H9 (cell line): Measurements from ENCODE around the gene HAUS7. TPM values are rescaled to one million over a fixed set of nuclear protein-coding genes. Genes with fewer than 3 reads are reported as not detected.

Source experiments
- DNase-seq: peaks from one replicate; pipeline ENCODE4 v3.0.0-alpha.2; 2017
- H2AFZ ChIP-seq: one replicate; pipeline ENCODE4 v1.6.1; 2013; ENCODE audit warnings: mild to moderate bottlenecking, low read length, control low read depth, moderate library complexity
- H2AK5ac ChIP-seq: 2 replicates; pipeline ENCODE4 v1.6.1; 2013; ENCODE audit warnings: low read length, control low read depth, mixed read lengths; ENCODE audit not compliant: insufficient read length
- H2BK120ac ChIP-seq: one replicate; pipeline ENCODE4 v1.6.1; 2013; ENCODE audit warnings: low read depth, mild to moderate bottlenecking, low read length, control low read depth, inconsistent platforms; ENCODE audit not compliant: poor library complexity, severe bottlenecking
- H2BK12ac ChIP-seq: 2 replicates; pipeline ENCODE4 v1.6.1; 2013; ENCODE audit warnings: low read length, control low read depth, mixed read lengths, low read depth; ENCODE audit not compliant: insufficient read length
- H2BK15ac ChIP-seq: 2 replicates; pipeline ENCODE4 v1.6.1; 2013; ENCODE audit warnings: low read depth, low read length, control low read depth
- H2BK20ac ChIP-seq: one replicate; pipeline ENCODE4 v1.6.1; 2013; ENCODE audit warnings: low read depth, mild to moderate bottlenecking, low read length, control low read depth, inconsistent platforms; ENCODE audit not compliant: poor library complexity, severe bottlenecking
- H2BK5ac ChIP-seq: 2 replicates; pipeline ENCODE4 v1.6.1; 2013; ENCODE audit warnings: low read length, control low read depth, mixed read lengths; ENCODE audit not compliant: insufficient read length
- H3K14ac ChIP-seq: 2 replicates; pipeline ENCODE4 v1.6.1; 2013; ENCODE audit warnings: low read length, control low read depth; ENCODE audit not compliant: insufficient read depth
- H3K18ac ChIP-seq: 2 replicates; pipeline ENCODE4 v1.6.1; 2013; ENCODE audit warnings: low read depth, mild to moderate bottlenecking, mixed read lengths, low read length, control low read depth; ENCODE audit not compliant: insufficient read length
- H3K23ac ChIP-seq: 2 replicates; pipeline ENCODE4 v1.6.1; 2013; ENCODE audit warnings: low read length, control low read depth, mixed read lengths, low read depth; ENCODE audit not compliant: insufficient read length
- H3K23me2 ChIP-seq: 2 replicates; pipeline ENCODE4 v1.6.1; 2013; ENCODE audit warnings: low read depth, mild to moderate bottlenecking, mixed read lengths, low read length, control low read depth; ENCODE audit not compliant: insufficient read length, poor library complexity, severe bottlenecking
- H3K27ac ChIP-seq: 2 replicates; pipeline ENCODE4 v1.5.1; 2013; ENCODE audit warnings: low read length, control low read depth, mixed read lengths, low read depth; ENCODE audit not compliant: insufficient read length
- H3K27me3 ChIP-seq: 2 replicates; pipeline ENCODE4 v1.6.1; 2013; ENCODE audit warnings: low read length, control low read depth, inconsistent platforms; ENCODE audit not compliant: insufficient read depth
- H3K4ac ChIP-seq: 2 replicates; pipeline ENCODE4 v1.6.1; 2013; ENCODE audit warnings: low read depth, mild to moderate bottlenecking, control low read depth, inconsistent platforms, low read length, moderate library complexity
- H3K4me1 ChIP-seq: 2 replicates; pipeline ENCODE4 v1.6.1; 2013; ENCODE audit warnings: low read length, control low read depth, inconsistent platforms; ENCODE audit not compliant: insufficient read depth
- H3K4me2 ChIP-seq: 2 replicates; pipeline ENCODE4 v1.6.1; 2013; ENCODE audit warnings: low read length, control low read depth, mixed read lengths; ENCODE audit not compliant: insufficient read length, insufficient read depth
- H3K56ac ChIP-seq: 2 replicates; pipeline ENCODE4 v1.6.1; 2013; ENCODE audit warnings: low read depth, mild to moderate bottlenecking, mixed read lengths, low read length, control low read depth; ENCODE audit not compliant: insufficient read length
- H3K79me1 ChIP-seq: 2 replicates; pipeline ENCODE4 v1.6.1; 2013; ENCODE audit warnings: low read depth, mild to moderate bottlenecking, moderate library complexity, low read length, control low read depth, inconsistent platforms; ENCODE audit not compliant: insufficient read depth, poor library complexity, severe bottlenecking
- H3K79me2 ChIP-seq: 2 replicates; pipeline ENCODE4 v1.6.1; 2013; ENCODE audit warnings: low read length, control low read depth, inconsistent platforms; ENCODE audit not compliant: insufficient read depth
- H3K9ac ChIP-seq: 2 replicates; pipeline ENCODE4 v1.6.1; 2013; ENCODE audit warnings: low read length, control low read depth, mixed read lengths; ENCODE audit not compliant: insufficient read length; ENCODE audit errors: extremely low read depth
- H3K9me3 ChIP-seq: one replicate; pipeline ENCODE4 v1.6.1; 2013; ENCODE audit warnings: low read depth, low read length, inconsistent platforms; ENCODE audit not compliant: control insufficient read depth
- H3T11ph ChIP-seq: one replicate; pipeline ENCODE4 v1.6.1; 2013; ENCODE audit warnings: mild to moderate bottlenecking, low read length, control low read depth, inconsistent platforms
- H4K20me1 ChIP-seq: one replicate; pipeline ENCODE4 v1.6.1; 2013; ENCODE audit not compliant: control insufficient read depth, insufficient read length, insufficient read depth
- H4K5ac ChIP-seq: 2 replicates; pipeline ENCODE4 v1.6.1; 2013; ENCODE audit warnings: low read depth, mild to moderate bottlenecking, mixed read lengths, low read length, control low read depth; ENCODE audit not compliant: insufficient read length
- H4K8ac ChIP-seq: replicated peaks from 2 replicates; pipeline ENCODE4 v1.6.1; 2013; ENCODE audit warnings: low read length, control low read depth, mixed read lengths, low read depth; ENCODE audit not compliant: insufficient read length
- H4K91ac ChIP-seq: 2 replicates; pipeline ENCODE4 v1.6.1; 2013; ENCODE audit warnings: low read depth, mild to moderate bottlenecking, moderate library complexity, mixed read lengths, low read length, control low read depth; ENCODE audit not compliant: insufficient read length
- H3K27ac Mint-ChIP-seq, 3 experiments: 2 replicates in 2 of 3; 3 replicates in 1 of 3; pipeline ENCODE4 v1.8.0; 2020 to 2021; ENCODE audit warnings: mixed read lengths in 3 of 3, mild to moderate bottlenecking in 1 of 3, moderate library complexity in 1 of 3
- H3K27me3 Mint-ChIP-seq: 2 replicates; pipeline ENCODE4 v1.8.0; 2021; ENCODE audit warnings: low read depth, mild to moderate bottlenecking, moderate library complexity, mixed read lengths
- H3K36me3 Mint-ChIP-seq, 3 experiments: 2 replicates in 2 of 3; 3 replicates in 1 of 3; pipeline ENCODE4 v1.8.0; 2020 to 2021; ENCODE audit warnings: low read depth in 3 of 3, mixed read lengths in 3 of 3; ENCODE audit not compliant: insufficient read depth in 1 of 3
- H3K4me1 Mint-ChIP-seq, 2 experiments: 2 replicates each; pipeline ENCODE4 v1.8.0; 2020; ENCODE audit warnings: mixed read lengths in 2 of 2
- H3K4me3 Mint-ChIP-seq, 2 experiments: 2 replicates in 1 of 2; 3 replicates in 1 of 2; pipeline ENCODE4 v1.8.0; 2020 to 2021; ENCODE audit warnings: mild to moderate bottlenecking in 2 of 2, mixed read lengths in 2 of 2, moderate library complexity in 1 of 2
- H3K9me3 Mint-ChIP-seq, 2 experiments: 2 replicates in 1 of 2; 3 replicates in 1 of 2; pipeline ENCODE4 v1.8.0; 2020; ENCODE audit warnings: mild to moderate bottlenecking in 2 of 2, mixed read lengths in 2 of 2, moderate library complexity in 1 of 2
- WGBS: extraction: QIAGEN DNeasy Blood & Tissue Kit; methylation state at CpG from one replicate; pipeline ENCODE4 v1.1.7; 2013; ENCODE audit warnings: missing lambda C conversion rate, low lambda C conversion rate, mixed read lengths; ENCODE audit not compliant: insufficient read length; ENCODE audit errors: extremely low coverage; 5-methylcytosine and 5-hydroxymethylcytosine counted together
- total RNA-seq: library from RNA; stranded (reverse); gene quantifications from 2 replicates; pipeline ENCODE4 v1.2.1, GENCODE V29; 2021
- TF ChIP-seq, protein P1 (sequence below): fragments of 200-600 bp; sonication (generic); conservative IDR thresholded peaks from 3 replicates; pipeline ENCODE4 v1.8.0; 2021; ENCODE audit warnings: antibody characterized with exemption, mild to moderate bottlenecking

HAUS7 gene
- total RNA-seq, 1 experiment from 2014 or later = 45.3 TPM

DNA sequence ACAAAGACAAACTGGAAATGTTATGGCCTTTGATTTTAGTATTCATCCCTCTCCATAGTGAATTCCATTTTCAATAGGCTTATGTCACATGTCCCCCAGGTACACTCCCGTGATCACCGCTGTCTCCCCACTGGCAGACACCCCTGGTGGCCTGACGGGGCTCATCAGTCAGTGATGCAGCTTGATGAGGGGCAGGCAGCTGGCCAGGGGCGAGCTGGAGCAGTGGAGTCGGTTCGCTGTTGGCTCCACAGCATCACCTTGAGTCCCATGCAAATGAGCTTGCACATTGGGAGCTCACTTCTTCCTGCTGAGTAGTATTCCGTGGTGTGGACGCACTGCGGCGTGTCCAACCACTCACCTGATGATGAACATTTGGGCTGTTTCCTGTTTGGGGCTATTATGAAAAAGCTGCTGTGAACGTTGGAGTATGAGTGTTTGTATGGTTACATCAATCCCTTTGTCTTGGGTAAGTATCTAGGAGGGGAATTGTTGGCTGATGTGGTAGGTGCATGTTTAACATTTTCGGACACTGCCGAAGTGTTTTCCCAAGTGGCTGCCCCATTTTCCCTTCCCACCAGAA lies 29.7 kb downstream of the HAUS7 start:
- Histone ChIP-seq H3K56ac (no peak overlapping the region), H3T11ph (no peak overlapping the region), H3K27ac (no peak overlapping the region), H2BK120ac (no peak overlapping the region), H4K91ac (no peak overlapping the region), H3K27me3 (no peaks in the 10 kb centered on the region), H2AFZ (no peak overlapping the region), H3K18ac (no peak overlapping the region), H3K23me2 (no peaks in the 10 kb centered on the region), H2AK5ac (no peak overlapping the region), H3K79me2 (no peaks in the 10 kb centered on the region), H4K8ac (no peak overlapping the region), H2BK5ac (no peak overlapping the region), H4K5ac (no peak overlapping the region), H2BK20ac (no peak overlapping the region), H3K9ac (no peak overlapping the region), H3K9me3 (peaks cover 18% of the 10 kb centered on the region), H3K14ac (no peak overlapping the region), H2BK12ac (no peak overlapping the region), H3K4me1 (no peaks in the 10 kb centered on the region), H3K4ac (no peak overlapping the region), H3K79me1 (no peaks in the 10 kb centered on the region), H3K4me2 (no peak overlapping the region), H2BK15ac (no peak overlapping the region), H4K20me1 (no peaks in the 10 kb centered on the region), H3K23ac (no peak overlapping the region)
- Mint-ChIP-seq H3K4me3 (no peak overlapping the region), H3K4me1 (no peaks in the 10 kb centered on the region), H3K9me3 (peaks cover 54 to 75% of the 10 kb centered on the region in 2 experiments), H3K36me3 (no peaks in the 10 kb centered on the region), H3K27ac (no peak overlapping the region), H3K27me3 (peaks cover 7% of the 10 kb centered on the region; the same call in 1 of the 2 replicates)
- no CpG with 5 or more reads among the region's 13 CpGs for WGBS
- no peak for DNase-seq
- TF ChIP-seq, protein P1, sequence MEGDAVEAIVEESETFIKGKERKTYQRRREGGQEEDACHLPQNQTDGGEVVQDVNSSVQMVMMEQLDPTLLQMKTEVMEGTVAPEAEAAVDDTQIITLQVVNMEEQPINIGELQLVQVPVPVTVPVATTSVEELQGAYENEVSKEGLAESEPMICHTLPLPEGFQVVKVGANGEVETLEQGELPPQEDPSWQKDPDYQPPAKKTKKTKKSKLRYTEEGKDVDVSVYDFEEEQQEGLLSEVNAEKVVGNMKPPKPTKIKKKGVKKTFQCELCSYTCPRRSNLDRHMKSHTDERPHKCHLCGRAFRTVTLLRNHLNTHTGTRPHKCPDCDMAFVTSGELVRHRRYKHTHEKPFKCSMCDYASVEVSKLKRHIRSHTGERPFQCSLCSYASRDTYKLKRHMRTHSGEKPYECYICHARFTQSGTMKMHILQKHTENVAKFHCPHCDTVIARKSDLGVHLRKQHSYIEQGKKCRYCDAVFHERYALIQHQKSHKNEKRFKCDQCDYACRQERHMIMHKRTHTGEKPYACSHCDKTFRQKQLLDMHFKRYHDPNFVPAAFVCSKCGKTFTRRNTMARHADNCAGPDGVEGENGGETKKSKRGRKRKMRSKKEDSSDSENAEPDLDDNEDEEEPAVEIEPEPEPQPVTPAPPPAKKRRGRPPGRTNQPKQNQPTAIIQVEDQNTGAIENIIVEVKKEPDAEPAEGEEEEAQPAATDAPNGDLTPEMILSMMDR = peak; percentile 12; the same call in 1 of the 3 replicates
